ENCODE data around the gene CREB3L2. TPM values are rescaled to one million over a fixed set of nuclear protein-coding genes. Genes with fewer than 3 reads are reported as not detected.
"Not testable (repeated sequence)": the region's sequence is repeated elsewhere in the genome, so short reads cannot be mapped to it uniquely, and the experiment has no call there.

CREB3L2 gene
- total RNA-seq, 1 donor, result 28.6 TPM

GRCh38 chr7:137913985-137914384 lies 87.9 kb downstream of the CREB3L2 start:
- peaks cover 75% of the 10 kb centered on the region for H3K36me3 ChIP-seq (ENCODE audit: insufficient read depth, low read length)
- no peak overlapping the region for H3K27ac ChIP-seq (ENCODE audit: low read depth, low read length)
- no peaks in the 10 kb centered on the region for H3K27me3 ChIP-seq (ENCODE audit: insufficient read depth, low read length)
- H3K4me2 ChIP-seq (ENCODE audit: insufficient read depth, low read length), result no peak overlapping the region
- no peak overlapping the region for H2AFZ ChIP-seq (ENCODE audit: low read length)
- no peak for DNase-seq (ENCODE audit: insufficient read length, low spot score, missing footprints)
- peaks cover 63% of the 10 kb centered on the region for H3K79me2 ChIP-seq (ENCODE audit: insufficient read depth, low read length)
- no peaks in the 10 kb centered on the region for H4K20me1 ChIP-seq (ENCODE audit: insufficient read depth, low read length)
- TF ChIP-seq CTCF (IDR thresholded peaks at IDR 0.05; ENCODE audit: extremely low read depth, low read depth, low read length), result no peak
- H3K9me3 ChIP-seq (ENCODE audit: low read depth, low read length), result no peaks in the 10 kb centered on the region
- peaks cover 3% of the 10 kb centered on the region for H3K4me1 ChIP-seq (ENCODE audit: insufficient read depth, low read length)
- H3K4me3 ChIP-seq (ENCODE audit: insufficient read depth, low read length), result no peak overlapping the region

GRCh38 chr7:137909042-137909441 lies 92.8 kb downstream of the CREB3L2 start:
- H2AFZ ChIP-seq (ENCODE audit: low read length), result no peak overlapping the region
- peaks cover 5% of the 10 kb centered on the region for H3K4me1 ChIP-seq (ENCODE audit: insufficient read depth, low read length)
- no peak overlapping the region for H3K4me2 ChIP-seq (ENCODE audit: insufficient read depth, low read length)
- no peaks in the 10 kb centered on the region for H4K20me1 ChIP-seq (ENCODE audit: insufficient read depth, low read length)
- no peaks in the 10 kb centered on the region for H3K9me3 ChIP-seq (ENCODE audit: low read depth, low read length)
- peaks cover 87% of the 10 kb centered on the region for H3K36me3 ChIP-seq (ENCODE audit: insufficient read depth, low read length)
- no peak for TF ChIP-seq CTCF (IDR thresholded peaks at IDR 0.05; ENCODE audit: extremely low read depth, low read depth, low read length)
- H3K27ac ChIP-seq (ENCODE audit: low read depth, low read length), result peak overlapping the region; percentile 19
- H3K79me2 ChIP-seq (ENCODE audit: insufficient read depth, low read length), result peaks cover 31% of the 10 kb centered on the region
- no peaks in the 10 kb centered on the region for H3K27me3 ChIP-seq (ENCODE audit: insufficient read depth, low read length)
- H3K4me3 ChIP-seq (ENCODE audit: insufficient read depth, low read length), result no peak overlapping the region
- no peak for DNase-seq (ENCODE audit: insufficient read length, low spot score, missing footprints)

DNA sequence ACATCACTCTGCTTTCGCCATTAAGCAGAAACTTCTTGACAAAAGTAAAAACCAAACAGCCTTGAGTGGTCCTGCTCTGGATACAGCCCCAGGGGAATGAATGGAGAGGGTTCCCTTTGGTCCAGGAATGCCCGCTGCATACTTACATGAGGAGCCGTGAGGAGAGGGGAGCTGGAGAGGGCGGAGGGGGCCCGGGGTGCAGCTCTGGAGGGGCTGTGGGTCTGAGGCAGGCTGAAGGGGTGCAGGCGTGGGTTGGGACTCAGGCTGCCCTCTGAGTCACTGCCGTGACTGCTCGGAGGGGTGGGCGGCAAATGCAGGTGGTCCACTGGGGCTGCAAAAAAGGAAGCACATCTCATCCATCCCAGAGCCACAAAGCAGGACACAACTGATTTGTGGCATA lies 93.8 kb downstream of the CREB3L2 start:
- Histone ChIP-seq H3K9me3 (ENCODE audit: low read depth, low read length) (no peaks in the 10 kb centered on the region), H3K79me2 (ENCODE audit: insufficient read depth, low read length) (peaks cover 25% of the 10 kb centered on the region), H3K4me1 (ENCODE audit: insufficient read depth, low read length) (peaks cover 8% of the 10 kb centered on the region), H3K36me3 (ENCODE audit: insufficient read depth, low read length) (peaks cover 87% of the 10 kb centered on the region), H3K4me3 (ENCODE audit: insufficient read depth, low read length) (no peak overlapping the region), H3K27me3 (ENCODE audit: insufficient read depth, low read length) (no peaks in the 10 kb centered on the region), H2AFZ (ENCODE audit: low read length) (no peak overlapping the region), H4K20me1 (ENCODE audit: insufficient read depth, low read length) (no peaks in the 10 kb centered on the region), H3K4me2 (ENCODE audit: insufficient read depth, low read length) (no peak overlapping the region), H3K27ac (ENCODE audit: low read depth, low read length) (peak overlapping the region; percentile 23)
- DNase-seq (ENCODE audit: insufficient read length, low spot score, missing footprints), result no peak
- no peak for TF ChIP-seq CTCF (IDR thresholded peaks at IDR 0.05; ENCODE audit: extremely low read depth, low read depth, low read length)

DNA sequence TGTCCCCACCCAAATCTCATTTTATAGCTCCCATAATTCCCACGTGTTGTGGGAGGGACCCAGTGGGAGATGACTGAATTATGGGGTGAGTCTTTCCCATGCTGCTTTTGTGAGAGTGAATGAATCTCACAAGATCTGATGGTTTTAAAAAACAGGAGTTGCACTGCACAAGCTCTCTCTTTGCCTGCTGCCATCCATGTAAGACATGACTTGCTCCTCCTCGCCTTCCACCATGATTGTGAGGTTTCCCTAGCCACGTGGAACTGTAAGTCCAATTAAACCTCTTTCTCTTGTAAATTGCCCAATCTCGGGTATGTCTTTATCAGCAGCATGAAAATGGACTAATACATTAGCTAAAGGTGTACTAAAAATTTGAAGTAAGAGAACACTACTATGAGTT lies 95.2 kb downstream of the CREB3L2 start:
- Histone ChIP-seq H3K79me2 (ENCODE audit: insufficient read depth, low read length) (peaks cover 21% of the 10 kb centered on the region), H3K36me3 (ENCODE audit: insufficient read depth, low read length) (peaks cover 83% of the 10 kb centered on the region)
- H3K4me2 ChIP-seq (ENCODE audit: insufficient read depth, low read length); H2AFZ ChIP-seq (ENCODE audit: low read length); H3K27me3 ChIP-seq (ENCODE audit: insufficient read depth, low read length); H3K4me3 ChIP-seq (ENCODE audit: insufficient read depth, low read length); H3K4me1 ChIP-seq (ENCODE audit: insufficient read depth, low read length); H3K27ac ChIP-seq (ENCODE audit: low read depth, low read length); DNase-seq (ENCODE audit: insufficient read length, low spot score, missing footprints); H3K9me3 ChIP-seq (ENCODE audit: low read depth, low read length); H4K20me1 ChIP-seq (ENCODE audit: insufficient read depth, low read length): not testable (repeated sequence)
